HG02588 (cell line): ENCODE results near the gene AOAH.
"Not testable (repeated sequence)": the region's sequence is repeated elsewhere in the genome, so short reads cannot be mapped to it uniquely, and the experiment has no call there.

ENCODE experiments used
- ATAC-seq: cut with Tn5 transposase; IDR thresholded peaks from one replicate; pipeline ENCODE4 v1.9.1; 2021; ENCODE audit warnings: mild to moderate bottlenecking, moderate library complexity; ENCODE audit not compliant: unreplicated experiment

Gene AOAH

DNA sequence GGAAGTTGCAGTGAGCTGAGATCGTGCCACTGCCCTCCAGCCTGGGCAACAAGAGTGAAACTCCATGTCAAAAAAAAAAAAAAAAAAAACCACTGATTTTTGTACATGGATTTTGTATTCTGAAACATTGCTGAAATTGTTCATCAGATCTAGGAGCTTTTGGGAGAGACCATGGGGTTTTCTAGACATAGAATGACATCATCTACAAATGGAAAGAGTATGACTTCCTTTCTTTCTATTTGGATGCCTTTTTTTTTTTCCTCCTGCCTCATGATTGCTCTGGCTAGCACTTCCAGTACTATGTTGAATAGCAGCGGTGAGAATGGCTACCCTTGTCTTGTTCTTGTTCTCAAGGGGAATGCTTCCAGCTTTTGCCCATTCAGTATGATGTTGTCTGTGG lies 245.5 kb downstream of the AOAH start:
- no peak for ATAC-seq

- ATAC-seq: no peak
Observed at GRCh38 chr7:36475381-36475780, 248.9 kb downstream of the AOAH start.

DNA sequence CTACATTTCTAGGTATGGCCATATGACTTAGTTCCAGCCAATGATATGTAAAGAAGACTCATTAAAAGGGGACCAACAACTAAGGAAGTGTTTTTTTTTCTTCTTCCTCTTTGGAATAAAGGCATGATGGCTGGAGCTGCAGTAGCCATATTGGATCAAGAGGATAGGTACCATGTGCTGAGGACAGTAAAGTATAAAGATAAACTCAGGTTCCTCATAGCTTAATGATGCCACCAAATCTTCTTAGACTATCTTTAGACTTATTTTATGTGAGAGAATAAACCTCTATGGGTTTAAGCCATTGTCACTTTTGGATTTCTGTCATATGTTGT lies 249.3 kb downstream of the AOAH start:
- ATAC-seq: no peak

DNA sequence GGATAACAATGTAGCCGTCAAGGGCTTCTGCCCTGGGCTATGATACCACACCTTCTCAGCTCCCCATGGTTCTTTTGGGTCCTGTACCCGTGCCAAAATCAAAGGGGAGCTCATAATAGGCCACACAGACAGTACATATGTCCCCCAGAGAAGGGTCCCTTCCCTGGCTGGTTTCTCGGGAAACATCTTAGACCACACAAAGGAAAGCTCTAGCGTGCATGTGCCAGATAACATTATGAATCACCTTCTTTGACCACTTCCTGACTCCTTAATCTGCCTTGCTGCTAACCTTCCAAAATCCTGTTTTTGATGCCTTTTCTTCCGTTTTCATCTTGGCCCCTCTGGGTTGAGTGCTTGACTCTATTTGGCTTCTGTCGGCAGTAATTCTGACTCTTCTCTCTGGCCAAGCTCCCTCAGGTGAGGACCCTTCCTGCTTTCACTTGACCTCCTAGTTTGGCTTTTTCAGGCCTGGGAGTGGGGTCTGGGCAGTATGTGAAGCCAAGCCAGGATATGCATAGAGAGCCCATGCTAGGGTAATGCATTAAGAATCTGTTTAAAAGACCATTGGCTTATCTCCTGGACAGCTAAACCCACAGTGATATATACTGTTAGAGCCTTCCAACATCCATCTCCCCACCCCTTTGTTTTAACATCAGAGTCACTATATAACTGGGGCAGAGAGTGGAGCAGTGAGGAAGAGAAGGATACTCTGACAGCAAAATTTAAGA lies 249.8 kb downstream of the AOAH start:
- ATAC-seq: no peak

GRCh38 chr7:36473454-36474282 lies 250.6 kb downstream of the AOAH start:
- ATAC-seq: no peak

- no peak for ATAC-seq
Observed at GRCh38 chr7:36472141-36472729, 252.1 kb downstream of the AOAH start.

GRCh38 chr7:36469236-36469635 lies 255.1 kb downstream of the AOAH start:
- ATAC-seq: no peak

GRCh38 chr7:36468370-36469101 lies 255.8 kb downstream of the AOAH start:
- ATAC-seq: no peak

DNA sequence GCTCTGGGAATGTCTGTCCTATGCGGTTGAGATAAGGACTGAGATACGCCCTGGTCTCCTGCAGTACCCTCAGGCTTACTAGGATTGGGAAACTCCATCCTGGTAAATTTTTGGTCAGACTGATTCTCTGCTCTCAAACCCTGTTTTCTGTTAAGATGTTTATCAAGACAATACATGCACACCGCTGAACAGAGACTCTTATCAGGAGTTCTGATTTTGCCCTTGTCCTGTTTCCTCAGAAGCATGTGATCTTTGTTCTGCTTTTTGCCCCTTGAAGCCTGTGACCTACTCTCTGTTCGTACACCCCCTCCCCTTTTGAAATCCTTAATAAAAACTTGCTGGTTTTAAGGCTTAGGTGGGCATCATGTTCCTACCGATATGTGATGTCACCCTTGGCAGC lies 258.3 kb downstream of the AOAH start:
- not testable (repeated sequence) for ATAC-seq

- no peak for ATAC-seq
Observed at GRCh38 chr7:36464271-36464670, 260.0 kb downstream of the AOAH start.
